ENCODE results near the gene JDP2. TPM values are rescaled to one million over a fixed set of nuclear protein-coding genes. Genes with fewer than 3 reads are reported as not detected.
A peak's percentile ranks its signal among the peaks of the same experiment; 100 is the strongest.

Gene JDP2
- total and polyA plus RNA-seq, 4 donors: 13.8 to 30.4 (median 24.0) TPM

DNA sequence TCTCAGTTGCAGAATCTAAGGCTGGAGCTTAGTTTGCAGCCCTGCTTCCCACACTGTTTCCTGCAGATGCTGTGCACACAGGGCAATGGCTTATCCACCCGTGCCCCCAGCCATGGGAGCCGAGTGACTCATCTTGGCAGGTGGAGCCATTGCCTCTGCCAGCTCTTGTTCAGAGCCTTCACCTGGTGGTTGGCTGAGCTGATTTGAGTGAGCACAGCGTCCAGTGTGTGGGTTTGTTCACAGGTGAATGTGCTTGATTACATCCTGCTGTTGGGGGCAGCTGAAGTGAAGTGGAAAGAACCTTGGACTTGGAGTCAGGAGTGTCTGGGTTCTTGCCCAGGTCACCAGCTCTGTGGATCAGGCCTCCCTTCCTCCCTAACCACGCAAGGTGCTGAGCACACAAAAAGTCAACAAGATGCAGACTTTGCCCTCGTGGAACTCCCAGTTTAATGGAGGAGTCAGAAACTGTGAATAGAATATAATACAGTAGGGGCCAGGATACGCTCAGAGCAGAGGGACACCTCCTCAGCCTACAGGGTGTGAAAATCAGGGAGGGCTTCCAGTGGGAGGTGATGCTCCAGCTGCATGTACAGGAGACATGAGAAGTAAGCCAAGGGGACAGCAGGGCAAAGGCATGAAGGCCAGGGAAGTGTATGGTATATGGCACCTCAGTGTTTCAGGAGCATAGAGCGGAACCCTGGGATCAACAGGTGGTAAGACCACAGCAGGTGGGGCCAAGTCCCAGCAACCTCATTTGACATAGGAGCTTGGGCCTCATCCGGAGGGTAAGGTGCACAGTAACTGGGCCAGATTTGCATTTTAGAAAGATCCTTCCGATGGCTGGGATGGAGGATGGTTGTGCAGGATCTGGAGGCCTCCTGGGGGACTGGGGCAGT lies 22.8 kb downstream of the JDP2 start:
- DNase-seq (ENCODE audit: low read depth in 4 of 6, low spot score in 6 of 6): no peak
- Histone ChIP-seq H3K27ac (ENCODE audit: low read depth, low read length) (peak overlapping the region; percentile 45), H3K4me1 (ENCODE audit: control insufficient read depth, insufficient read depth, low read length) (peaks cover 61% of the 10 kb centered on the region), H3K27me3 (ENCODE audit: control insufficient read depth, insufficient read depth, low read length) (no peaks in the 10 kb centered on the region), H3K9me3 (ENCODE audit: control insufficient read depth, insufficient read depth, low read length) (no peaks in the 10 kb centered on the region), H3K4me3 (ENCODE audit: low read depth, low read length) (no peak overlapping the region), H3K36me3 (ENCODE audit: control insufficient read depth, insufficient read depth, low read length) (peaks cover 14% of the 10 kb centered on the region)
- 70% methylated on average over 8 of the region's 9 CpGs for WGBS (ENCODE audit: insufficient coverage)

- no peaks in the 10 kb centered on the region for H3K9me3 ChIP-seq (ENCODE audit: control insufficient read depth, insufficient read depth, low read length)
- DNase-seq (ENCODE audit: low read depth in 4 of 6, low spot score in 6 of 6): no peak
- peak overlapping the region; percentile 80 for H3K27ac ChIP-seq (ENCODE audit: low read depth, low read length)
- peaks cover 75% of the 10 kb centered on the region for H3K4me1 ChIP-seq (ENCODE audit: control insufficient read depth, insufficient read depth, low read length)
- peaks cover 20% of the 10 kb centered on the region for H3K36me3 ChIP-seq (ENCODE audit: control insufficient read depth, insufficient read depth, low read length)
- no peak overlapping the region for H3K4me3 ChIP-seq (ENCODE audit: low read depth, low read length)
- WGBS (ENCODE audit: insufficient coverage): 34% methylated on average over 2 of the region's 4 CpGs
- no peaks in the 10 kb centered on the region for H3K27me3 ChIP-seq (ENCODE audit: control insufficient read depth, insufficient read depth, low read length)
Observed at GRCh38 chr14:75452324-75452723, 24.5 kb downstream of the JDP2 start.

- peak overlapping the region; percentile 80 for H3K27ac ChIP-seq (ENCODE audit: low read depth, low read length)
- WGBS (ENCODE audit: insufficient coverage): 35% methylated on average over 14 of the region's 14 CpGs
- H3K9me3 ChIP-seq (ENCODE audit: control insufficient read depth, insufficient read depth, low read length): no peaks in the 10 kb centered on the region
- peak in 1 of 6 donors; percentile 66 for DNase-seq (ENCODE audit: low read depth in 4 of 6, low spot score in 6 of 6)
- H3K27me3 ChIP-seq (ENCODE audit: control insufficient read depth, insufficient read depth, low read length): no peaks in the 10 kb centered on the region
- H3K36me3 ChIP-seq (ENCODE audit: control insufficient read depth, insufficient read depth, low read length): peaks cover 20% of the 10 kb centered on the region
- peaks cover 80% of the 10 kb centered on the region for H3K4me1 ChIP-seq (ENCODE audit: control insufficient read depth, insufficient read depth, low read length)
- no peak overlapping the region for H3K4me3 ChIP-seq (ENCODE audit: low read depth, low read length)
Observed at GRCh38 chr14:75452900-75453816, 25.3 kb downstream of the JDP2 start.

GRCh38 chr14:75453817-75454434 lies 26.1 kb downstream of the JDP2 start:
- peaks cover 79% of the 10 kb centered on the region for H3K4me1 ChIP-seq (ENCODE audit: control insufficient read depth, insufficient read depth, low read length)
- peak overlapping the region; percentile 80 for H3K27ac ChIP-seq (ENCODE audit: low read depth, low read length)
- no peak overlapping the region for H3K4me3 ChIP-seq (ENCODE audit: low read depth, low read length)
- H3K36me3 ChIP-seq (ENCODE audit: control insufficient read depth, insufficient read depth, low read length): peaks cover 23% of the 10 kb centered on the region
- no peaks in the 10 kb centered on the region for H3K27me3 ChIP-seq (ENCODE audit: control insufficient read depth, insufficient read depth, low read length)
- WGBS (ENCODE audit: insufficient coverage): 100% methylated on average over 4 of the region's 14 CpGs
- no peak for DNase-seq (ENCODE audit: low read depth in 4 of 6, low spot score in 6 of 6)
- H3K9me3 ChIP-seq (ENCODE audit: control insufficient read depth, insufficient read depth, low read length): no peaks in the 10 kb centered on the region

GRCh38 chr14:75454963-75455546 lies 27.2 kb downstream of the JDP2 start:
- Histone ChIP-seq H3K9me3 (ENCODE audit: control insufficient read depth, insufficient read depth, low read length) (no peaks in the 10 kb centered on the region), H3K27ac (ENCODE audit: low read depth, low read length) (no peak overlapping the region), H3K4me1 (ENCODE audit: control insufficient read depth, insufficient read depth, low read length) (peaks cover 83% of the 10 kb centered on the region), H3K27me3 (ENCODE audit: control insufficient read depth, insufficient read depth, low read length) (no peaks in the 10 kb centered on the region), H3K36me3 (ENCODE audit: control insufficient read depth, insufficient read depth, low read length) (peaks cover 30% of the 10 kb centered on the region), H3K4me3 (ENCODE audit: low read depth, low read length) (no peak overlapping the region)
- peak in 2 of 6 donors; percentile 46 to 59 for DNase-seq (ENCODE audit: low read depth in 4 of 6, low spot score in 6 of 6)
- WGBS (ENCODE audit: insufficient coverage): 65% methylated on average over 8 of the region's 12 CpGs

- WGBS (ENCODE audit: insufficient coverage): 56% methylated on average over 12 of the region's 16 CpGs
- no peak for DNase-seq (ENCODE audit: low read depth in 4 of 6, low spot score in 6 of 6)
- H3K9me3 ChIP-seq (ENCODE audit: control insufficient read depth, insufficient read depth, low read length): no peaks in the 10 kb centered on the region
- no peak overlapping the region for H3K27ac ChIP-seq (ENCODE audit: low read depth, low read length)
- H3K36me3 ChIP-seq (ENCODE audit: control insufficient read depth, insufficient read depth, low read length): peaks cover 32% of the 10 kb centered on the region
- H3K4me3 ChIP-seq (ENCODE audit: low read depth, low read length): no peak overlapping the region
- no peaks in the 10 kb centered on the region for H3K27me3 ChIP-seq (ENCODE audit: control insufficient read depth, insufficient read depth, low read length)
- H3K4me1 ChIP-seq (ENCODE audit: control insufficient read depth, insufficient read depth, low read length): peaks cover 71% of the 10 kb centered on the region
Observed at GRCh38 chr14:75456069-75456996, 28.5 kb downstream of the JDP2 start.

DNA sequence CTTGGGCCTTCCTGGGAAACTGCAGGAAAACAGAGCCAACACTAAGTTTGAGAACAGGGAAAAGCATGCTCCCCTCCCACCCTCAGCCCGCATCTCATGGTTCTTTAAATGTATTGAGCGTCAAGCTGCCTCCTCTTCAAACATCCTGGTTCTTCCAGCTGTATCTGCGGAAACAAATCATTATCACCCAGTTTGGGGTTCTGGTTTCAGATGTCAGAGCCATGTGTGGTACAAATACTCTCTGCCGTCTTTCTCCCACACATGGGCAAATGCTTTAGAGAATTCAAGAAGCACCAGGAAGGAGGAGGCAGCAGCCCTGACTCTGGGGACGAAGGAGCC lies 29.1 kb downstream of the JDP2 start:
- Histone ChIP-seq H3K36me3 (ENCODE audit: control insufficient read depth, insufficient read depth, low read length) (peaks cover 36% of the 10 kb centered on the region), H3K27ac (ENCODE audit: low read depth, low read length) (no peak overlapping the region), H3K9me3 (ENCODE audit: control insufficient read depth, insufficient read depth, low read length) (no peaks in the 10 kb centered on the region), H3K27me3 (ENCODE audit: control insufficient read depth, insufficient read depth, low read length) (no peaks in the 10 kb centered on the region), H3K4me3 (ENCODE audit: low read depth, low read length) (no peak overlapping the region), H3K4me1 (ENCODE audit: control insufficient read depth, insufficient read depth, low read length) (peaks cover 65% of the 10 kb centered on the region)
- 69% methylated on average over 4 of the region's 5 CpGs for WGBS (ENCODE audit: insufficient coverage)
- no peak for DNase-seq (ENCODE audit: low read depth in 4 of 6, low spot score in 6 of 6)

DNA sequence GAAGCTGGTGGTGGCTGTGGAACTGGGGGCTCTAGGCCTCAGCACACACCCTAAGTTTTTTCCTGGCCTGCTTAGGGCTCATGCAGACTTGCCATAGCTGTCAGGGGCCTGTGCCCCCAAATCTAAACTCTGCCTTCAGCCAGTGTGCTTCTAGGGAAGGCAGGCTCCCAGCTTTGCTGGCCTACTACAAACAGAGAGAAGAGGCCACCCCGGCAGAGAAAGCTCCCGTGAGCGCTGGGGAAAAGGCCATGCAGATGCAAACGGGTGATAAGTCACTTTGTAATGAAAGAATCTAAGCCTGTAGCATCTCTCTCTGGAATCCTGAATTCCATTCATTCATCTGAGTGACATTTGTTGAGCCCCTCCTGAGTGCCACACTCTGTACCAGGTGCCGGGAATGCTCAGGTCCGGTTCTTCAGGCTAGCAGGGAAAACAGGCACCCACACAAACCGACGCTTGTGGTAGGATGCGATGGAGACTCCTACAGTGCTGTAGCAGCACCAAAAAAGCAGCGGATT lies 29.9 kb downstream of the JDP2 start:
- H3K4me3 ChIP-seq (ENCODE audit: low read depth, low read length): no peak overlapping the region
- no peaks in the 10 kb centered on the region for H3K9me3 ChIP-seq (ENCODE audit: control insufficient read depth, insufficient read depth, low read length)
- H3K4me1 ChIP-seq (ENCODE audit: control insufficient read depth, insufficient read depth, low read length): peaks cover 57% of the 10 kb centered on the region
- no peaks in the 10 kb centered on the region for H3K27me3 ChIP-seq (ENCODE audit: control insufficient read depth, insufficient read depth, low read length)
- no peak overlapping the region for H3K27ac ChIP-seq (ENCODE audit: low read depth, low read length)
- WGBS (ENCODE audit: insufficient coverage): 70% methylated on average over 9 of the region's 10 CpGs
- no peak for DNase-seq (ENCODE audit: low read depth in 4 of 6, low spot score in 6 of 6)
- peaks cover 39% of the 10 kb centered on the region for H3K36me3 ChIP-seq (ENCODE audit: control insufficient read depth, insufficient read depth, low read length)

All from spinal cord (tissue), 10 donors.